Measurements from ENCODE around the gene ICAM2.

DNA sequence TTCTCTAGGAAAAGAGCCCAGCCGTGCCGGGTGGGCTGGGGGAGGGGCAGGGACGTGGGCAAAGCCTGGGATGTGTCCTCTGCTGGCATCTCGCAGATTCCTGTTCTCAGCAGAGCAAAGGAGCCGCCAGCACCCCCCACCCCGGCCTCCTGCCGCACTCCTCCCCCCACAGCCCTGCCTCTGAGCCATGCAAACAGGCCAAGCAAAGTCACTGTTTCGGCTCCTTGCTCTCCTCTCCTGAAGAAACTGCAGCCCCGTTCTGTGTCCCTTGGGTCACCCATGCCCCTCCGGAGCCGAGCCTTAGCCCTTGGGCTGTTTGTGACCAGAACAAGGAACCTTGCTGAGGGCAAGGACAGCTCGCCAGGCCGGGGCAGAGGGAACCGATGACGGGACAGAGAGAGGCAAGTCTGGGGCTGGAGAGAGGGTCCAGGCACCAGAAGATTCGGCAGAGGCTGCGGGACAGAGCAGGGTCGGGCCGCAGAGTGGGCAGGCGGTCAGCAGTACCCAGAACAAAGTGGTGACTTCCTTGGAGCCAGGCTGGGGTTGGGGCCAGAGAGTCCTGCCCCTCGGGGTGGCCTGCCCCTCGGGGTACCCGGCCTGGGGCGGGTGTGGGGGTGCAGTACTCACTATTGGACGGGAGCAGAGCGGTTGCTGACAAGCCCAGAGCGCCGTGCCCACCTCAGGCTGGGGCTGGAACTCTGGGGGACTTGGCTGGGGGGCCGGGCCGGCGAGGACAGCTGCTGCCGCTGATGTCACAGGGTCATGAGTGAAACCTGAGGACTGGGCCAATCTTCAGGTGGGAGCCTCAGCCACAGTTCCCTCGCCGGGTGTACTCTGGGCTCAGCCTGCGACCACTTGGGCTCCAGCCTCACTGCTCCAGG, 31.5 kb downstream of the ICAM2 start:
- TF ChIP-seq SP1 (IDR thresholded peaks at IDR 0.05) = no peak
- TF ChIP-seq PKNOX1 (IDR thresholded peaks at IDR 0.05) = no peak
- no peak for TF ChIP-seq ARNT (IDR thresholded peaks at IDR 0.05)
- TF ChIP-seq FOXK2 (IDR thresholded peaks at IDR 0.05) = no peak
- no peak for TF ChIP-seq ZNF384 (IDR thresholded peaks at IDR 0.05)
- TF ChIP-seq BHLHE40 (IDR thresholded peaks at IDR 0.05; ENCODE audit: borderline replicate concordance) = no peak
- no peak for TF ChIP-seq FOXA1 (IDR thresholded peaks at IDR 0.05)

Measured in HEK293T (cell line).